GM23338 (cell line): ENCODE results near the gene TSPAN32. TPM values are rescaled to one million over a fixed set of nuclear protein-coding genes. Genes with fewer than 3 reads are reported as not detected.

Source experiments
- ATAC-seq: fragments of 200-7000 bp; cut with Tn5 transposase; 3 replicates; pipeline ENCODE4 v1.9.1; 2020
- DNase-seq: peaks from one replicate; pipeline ENCODE4 v3.0.0-alpha.2; 2015; ENCODE audit warnings: low spot score
- H2AFZ ChIP-seq: fragments of 200-600 bp; sonication (generic); 2 replicates; pipeline ENCODE4 v1.8.0; 2016; ENCODE audit warnings: antibody characterized with exemption, mild to moderate bottlenecking, moderate library complexity
- H3F3A ChIP-seq: fragments of 200-600 bp; sonication (generic); replicated peaks from 2 replicates; pipeline ENCODE4 v1.8.0; 2017; ENCODE audit warnings: antibody characterized with exemption, mixed run types, low read depth
- H3K27ac ChIP-seq: fragments of 200-600 bp; sonication (generic); 2 replicates; pipeline ENCODE4 v1.6.1; 2016; ENCODE audit warnings: low read depth
- H3K27me3 ChIP-seq: fragments of 200-600 bp; sonication (generic); 2 replicates; pipeline ENCODE4 v1.8.0; 2016; ENCODE audit warnings: mild to moderate bottlenecking, mixed run types, moderate library complexity; ENCODE audit not compliant: insufficient read depth
- H3K36me3 ChIP-seq: fragments of 200-600 bp; sonication (generic); 2 replicates; pipeline ENCODE4 v1.8.0; 2016; ENCODE audit warnings: mild to moderate bottlenecking; ENCODE audit not compliant: insufficient read depth
- H3K4me1 ChIP-seq: fragments of 200-600 bp; sonication (generic); 2 replicates; pipeline ENCODE4 v1.8.0; 2016; ENCODE audit warnings: mild to moderate bottlenecking, moderate library complexity; ENCODE audit not compliant: insufficient read depth
- H3K4me2 ChIP-seq: fragments of 200-600 bp; sonication (generic); 2 replicates; pipeline ENCODE4 v1.7.1; 2017; ENCODE audit warnings: mixed run types
- H3K4me3 ChIP-seq: fragments of 200-600 bp; sonication (generic); 2 replicates; pipeline ENCODE4 v1.6.1; 2016; ENCODE audit warnings: mixed run types
- H3K79me2 ChIP-seq: fragments of 200-600 bp; sonication (generic); replicated peaks from 2 replicates; pipeline ENCODE4 v1.8.0; 2017; ENCODE audit warnings: mild to moderate bottlenecking; ENCODE audit not compliant: insufficient read depth
- H3K9me2 ChIP-seq: fragments of 200-600 bp; sonication (generic); 2 replicates; pipeline ENCODE4 v1.8.0; 2017; ENCODE audit not compliant: insufficient read depth
- H4K20me1 ChIP-seq: fragments of 200-600 bp; sonication (generic); replicated peaks from 2 replicates; pipeline ENCODE4 v1.8.0; 2017; ENCODE audit warnings: mild to moderate bottlenecking; ENCODE audit not compliant: insufficient read depth
- H3K27ac Mint-ChIP-seq: 2 replicates; pipeline ENCODE4 v1.8.0; 2020; ENCODE audit warnings: inconsistent platforms, mild to moderate bottlenecking, moderate library complexity, mixed read lengths
- H3K27me3 Mint-ChIP-seq: 3 replicates; pipeline ENCODE4 v1.8.0; 2022; ENCODE audit warnings: low read depth, mild to moderate bottlenecking, moderate library complexity, mixed read lengths, inconsistent platforms; ENCODE audit not compliant: insufficient read depth, poor library complexity
- H3K36me3 Mint-ChIP-seq: 3 replicates; pipeline ENCODE4 v1.8.0; 2021; ENCODE audit warnings: low read depth, mild to moderate bottlenecking, inconsistent platforms, moderate library complexity, mixed read lengths
- H3K4me1 Mint-ChIP-seq: 3 replicates; pipeline ENCODE4 v1.8.0; 2020; ENCODE audit warnings: mild to moderate bottlenecking, inconsistent platforms, mixed read lengths
- H3K4me3 Mint-ChIP-seq: 3 replicates; pipeline ENCODE4 v1.8.0; 2021; ENCODE audit warnings: moderate library complexity, mild to moderate bottlenecking, inconsistent platforms, mixed read lengths
- H3K9me3 Mint-ChIP-seq: 3 replicates; pipeline ENCODE4 v1.8.0; 2020; ENCODE audit warnings: moderate library complexity, mild to moderate bottlenecking, inconsistent platforms, mixed read lengths
- CREB1 ChIP-seq: fragments of 250-450 bp; sonication (Bioruptor Pico); IDR thresholded peaks from 2 replicates; pipeline ENCODE4 v1.5.0; 2020; ENCODE audit warnings: low read depth, mild to moderate bottlenecking, moderate library complexity
- EZH2 ChIP-seq: fragments of 200-600 bp; sonication (generic); IDR thresholded peaks from one replicate; pipeline ENCODE4 v1.8.0; 2017; ENCODE audit warnings: antibody characterized with exemption, mild to moderate bottlenecking, low read depth; ENCODE audit not compliant: unreplicated experiment
- EZH2phosphoT487 ChIP-seq: fragments of 200-600 bp; sonication (generic); IDR thresholded peaks from one replicate; pipeline ENCODE4 v1.8.1; 2018; ENCODE audit warnings: antibody characterized with exemption; ENCODE audit not compliant: unreplicated experiment
- JUNB ChIP-seq: IDR thresholded peaks from one replicate; pipeline ENCODE4 v1.6.1; 2016; ENCODE audit warnings: antibody characterized with exemption; ENCODE audit not compliant: unreplicated experiment
- NANOG ChIP-seq: IDR thresholded peaks from 2 replicates; pipeline ENCODE4 v1.6.1; 2016; ENCODE audit warnings: antibody characterized with exemption, borderline replicate concordance
- POLR2AphosphoS5 ChIP-seq: IDR thresholded peaks from 2 replicates; pipeline ENCODE4 v1.6.1; 2016; ENCODE audit warnings: antibody characterized with exemption, low read depth
- STAT1 ChIP-seq: IDR thresholded peaks from one replicate; pipeline ENCODE4 v1.6.1; 2016; ENCODE audit warnings: antibody characterized with exemption; ENCODE audit not compliant: unreplicated experiment
- ZNF114 ChIP-seq: fragments of 250-450 bp; sonication (Bioruptor Pico); IDR thresholded peaks from 2 replicates; pipeline ENCODE4 v1.5.0; 2020; ENCODE audit warnings: mild to moderate bottlenecking, moderate library complexity
- ZNF331 ChIP-seq: fragments of 250-450 bp; sonication (Bioruptor Pico); IDR thresholded peaks from 2 replicates; pipeline ENCODE4 v1.5.0; 2020; ENCODE audit warnings: low read depth, mild to moderate bottlenecking, moderate library complexity
- polyA plus RNA-seq: library from polyadenylated mRNA; unstranded; fragments of >200 nt; fragmentation: Nextera tagmentation; extraction: Ambion mirVana; gene quantifications from 2 replicates; pipeline ENCODE4 v1.2.1, GENCODE V29; 2016
- total RNA-seq: library from RNA; depleted of rRNA; stranded (reverse); fragments of >200 nt; shearing (Covaris generic); gene quantifications from 2 replicates; pipeline ENCODE4 v1.2.3, GENCODE V29; 2014
- TF ChIP-seq, protein P1 (sequence below): fragments of 250-450 bp; sonication (Bioruptor Pico); IDR thresholded peaks from 2 replicates; pipeline ENCODE4 v1.5.0; 2020; ENCODE audit warnings: mild to moderate bottlenecking, moderate library complexity
- TF ChIP-seq, protein P2 (sequence below): IDR thresholded peaks from 2 replicates; pipeline ENCODE4 v1.6.1; 2016; ENCODE audit warnings: antibody characterized with exemption
- TF ChIP-seq, protein P3 (sequence below), 2 experiments: fragments of 200-600 bp in 1 of 2; sonication (generic) in 1 of 2; conservative IDR thresholded peaks; 2 replicates each; pipeline versions ENCODE4 v1.5.1 to v1.6.1; 2016 to 2017; ENCODE audit warnings: antibody characterized with exemption in 2 of 2, low read depth in 2 of 2, mild to moderate bottlenecking in 2 of 2, moderate library complexity in 1 of 2

Gene TSPAN32
- total and polyA plus RNA-seq, 2 experiments from 2014 or later, result not detected

DNA sequence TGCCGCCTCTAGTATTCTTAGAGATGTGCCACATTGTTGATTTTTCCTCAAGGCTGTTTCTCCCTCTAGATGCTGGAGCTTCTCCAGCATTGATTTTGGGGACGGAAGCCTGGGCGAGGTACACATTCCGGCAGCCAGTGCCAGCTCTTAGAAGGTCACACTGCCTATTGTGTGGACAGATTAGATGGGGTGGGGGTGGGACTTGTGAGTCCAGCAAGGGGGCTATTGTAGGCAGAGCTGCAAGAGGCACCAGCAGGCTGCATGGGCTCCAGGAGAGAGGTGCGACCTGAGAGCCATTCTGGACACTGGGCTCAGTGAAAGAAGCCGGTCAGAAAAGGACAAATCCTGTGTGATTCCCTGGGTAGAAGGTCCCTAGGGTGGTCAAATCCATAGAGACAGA, 12.5 kb upstream of the TSPAN32 start:
- TF ChIP-seq EZH2phosphoT487 (no peak), EZH2 (no peak), JUNB (no peak), NANOG (no peak), POLR2AphosphoS5 (no peak), ZNF114 (CRISPR knock-in tag) (no peak)
- H3K27me3 ChIP-seq, result no peaks in the 10 kb centered on the region
- H3K79me2 ChIP-seq, result no peaks in the 10 kb centered on the region
- Mint-ChIP-seq H3K9me3 (no peaks in the 10 kb centered on the region), H3K4me1 (peaks cover 9% of the 10 kb centered on the region), H3K27me3 (peaks cover 27% of the 10 kb centered on the region), H3K36me3 (no peaks in the 10 kb centered on the region), H3K27ac (no peak overlapping the region), H3K4me3 (no peak overlapping the region)
- no peak overlapping the region for H3K27ac ChIP-seq
- no peak overlapping the region for H2AFZ ChIP-seq
- no peaks in the 10 kb centered on the region for H3K36me3 ChIP-seq
- H3K4me2 ChIP-seq, result no peak overlapping the region
- no peaks in the 10 kb centered on the region for H4K20me1 ChIP-seq
- H3K9me2 ChIP-seq, result no peaks in the 10 kb centered on the region
- no peak overlapping the region for H3K4me3 ChIP-seq
- ATAC-seq (no peak), DNase-seq (no peak)
- no peaks in the 10 kb centered on the region for H3K4me1 ChIP-seq
- no peaks in the 10 kb centered on the region for H3F3A ChIP-seq

DNA sequence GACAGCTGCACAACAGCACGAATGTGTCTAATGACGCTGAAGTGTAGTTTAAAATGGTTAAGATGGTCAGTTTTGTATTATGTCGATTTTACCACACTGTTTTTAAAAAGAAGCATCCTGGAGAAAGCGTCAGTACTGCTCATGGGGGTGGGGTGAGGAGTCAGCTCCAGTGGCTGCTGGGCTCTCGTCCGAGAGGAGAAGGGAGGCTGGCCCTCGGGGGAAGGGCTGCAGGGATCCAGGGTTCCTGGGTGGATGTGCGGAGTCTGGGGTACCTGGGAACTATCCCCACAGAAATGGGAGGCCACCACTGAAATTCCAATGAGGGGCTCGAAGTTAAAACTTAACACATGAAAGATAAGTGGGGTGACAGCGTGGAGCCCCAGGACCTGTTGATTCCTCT, 12.0 kb upstream of the TSPAN32 start:
- Histone ChIP-seq H3K36me3 (no peaks in the 10 kb centered on the region), H3F3A (no peaks in the 10 kb centered on the region), H3K27me3 (no peaks in the 10 kb centered on the region), H3K4me2 (no peak overlapping the region), H3K27ac (no peak overlapping the region), H3K4me3 (no peak overlapping the region), H3K4me1 (no peaks in the 10 kb centered on the region), H3K79me2 (no peaks in the 10 kb centered on the region), H2AFZ (0 out of 2 replicates have a peak overlapping the region, but pooled peaks have one; percentile 28), H3K9me2 (no peaks in the 10 kb centered on the region), H4K20me1 (no peaks in the 10 kb centered on the region)
- ATAC-seq, result no peak; the same call in 1 of the 3 replicates
- Mint-ChIP-seq H3K27me3 (peaks cover 27% of the 10 kb centered on the region), H3K36me3 (no peaks in the 10 kb centered on the region), H3K4me1 (peaks cover 9% of the 10 kb centered on the region), H3K9me3 (no peaks in the 10 kb centered on the region), H3K4me3 (no peak overlapping the region), H3K27ac (no peak overlapping the region)
- DNase-seq, result no peak
- TF ChIP-seq ZNF114 (CRISPR knock-in tag) (no peak), STAT1 (no peak), CREB1 (no peak), JUNB (no peak), POLR2AphosphoS5 (no peak), ZNF331 (CRISPR knock-in tag) (no peak), NANOG (no peak), EZH2 (no peak), EZH2phosphoT487 (no peak)
- TF ChIP-seq, protein P1, sequence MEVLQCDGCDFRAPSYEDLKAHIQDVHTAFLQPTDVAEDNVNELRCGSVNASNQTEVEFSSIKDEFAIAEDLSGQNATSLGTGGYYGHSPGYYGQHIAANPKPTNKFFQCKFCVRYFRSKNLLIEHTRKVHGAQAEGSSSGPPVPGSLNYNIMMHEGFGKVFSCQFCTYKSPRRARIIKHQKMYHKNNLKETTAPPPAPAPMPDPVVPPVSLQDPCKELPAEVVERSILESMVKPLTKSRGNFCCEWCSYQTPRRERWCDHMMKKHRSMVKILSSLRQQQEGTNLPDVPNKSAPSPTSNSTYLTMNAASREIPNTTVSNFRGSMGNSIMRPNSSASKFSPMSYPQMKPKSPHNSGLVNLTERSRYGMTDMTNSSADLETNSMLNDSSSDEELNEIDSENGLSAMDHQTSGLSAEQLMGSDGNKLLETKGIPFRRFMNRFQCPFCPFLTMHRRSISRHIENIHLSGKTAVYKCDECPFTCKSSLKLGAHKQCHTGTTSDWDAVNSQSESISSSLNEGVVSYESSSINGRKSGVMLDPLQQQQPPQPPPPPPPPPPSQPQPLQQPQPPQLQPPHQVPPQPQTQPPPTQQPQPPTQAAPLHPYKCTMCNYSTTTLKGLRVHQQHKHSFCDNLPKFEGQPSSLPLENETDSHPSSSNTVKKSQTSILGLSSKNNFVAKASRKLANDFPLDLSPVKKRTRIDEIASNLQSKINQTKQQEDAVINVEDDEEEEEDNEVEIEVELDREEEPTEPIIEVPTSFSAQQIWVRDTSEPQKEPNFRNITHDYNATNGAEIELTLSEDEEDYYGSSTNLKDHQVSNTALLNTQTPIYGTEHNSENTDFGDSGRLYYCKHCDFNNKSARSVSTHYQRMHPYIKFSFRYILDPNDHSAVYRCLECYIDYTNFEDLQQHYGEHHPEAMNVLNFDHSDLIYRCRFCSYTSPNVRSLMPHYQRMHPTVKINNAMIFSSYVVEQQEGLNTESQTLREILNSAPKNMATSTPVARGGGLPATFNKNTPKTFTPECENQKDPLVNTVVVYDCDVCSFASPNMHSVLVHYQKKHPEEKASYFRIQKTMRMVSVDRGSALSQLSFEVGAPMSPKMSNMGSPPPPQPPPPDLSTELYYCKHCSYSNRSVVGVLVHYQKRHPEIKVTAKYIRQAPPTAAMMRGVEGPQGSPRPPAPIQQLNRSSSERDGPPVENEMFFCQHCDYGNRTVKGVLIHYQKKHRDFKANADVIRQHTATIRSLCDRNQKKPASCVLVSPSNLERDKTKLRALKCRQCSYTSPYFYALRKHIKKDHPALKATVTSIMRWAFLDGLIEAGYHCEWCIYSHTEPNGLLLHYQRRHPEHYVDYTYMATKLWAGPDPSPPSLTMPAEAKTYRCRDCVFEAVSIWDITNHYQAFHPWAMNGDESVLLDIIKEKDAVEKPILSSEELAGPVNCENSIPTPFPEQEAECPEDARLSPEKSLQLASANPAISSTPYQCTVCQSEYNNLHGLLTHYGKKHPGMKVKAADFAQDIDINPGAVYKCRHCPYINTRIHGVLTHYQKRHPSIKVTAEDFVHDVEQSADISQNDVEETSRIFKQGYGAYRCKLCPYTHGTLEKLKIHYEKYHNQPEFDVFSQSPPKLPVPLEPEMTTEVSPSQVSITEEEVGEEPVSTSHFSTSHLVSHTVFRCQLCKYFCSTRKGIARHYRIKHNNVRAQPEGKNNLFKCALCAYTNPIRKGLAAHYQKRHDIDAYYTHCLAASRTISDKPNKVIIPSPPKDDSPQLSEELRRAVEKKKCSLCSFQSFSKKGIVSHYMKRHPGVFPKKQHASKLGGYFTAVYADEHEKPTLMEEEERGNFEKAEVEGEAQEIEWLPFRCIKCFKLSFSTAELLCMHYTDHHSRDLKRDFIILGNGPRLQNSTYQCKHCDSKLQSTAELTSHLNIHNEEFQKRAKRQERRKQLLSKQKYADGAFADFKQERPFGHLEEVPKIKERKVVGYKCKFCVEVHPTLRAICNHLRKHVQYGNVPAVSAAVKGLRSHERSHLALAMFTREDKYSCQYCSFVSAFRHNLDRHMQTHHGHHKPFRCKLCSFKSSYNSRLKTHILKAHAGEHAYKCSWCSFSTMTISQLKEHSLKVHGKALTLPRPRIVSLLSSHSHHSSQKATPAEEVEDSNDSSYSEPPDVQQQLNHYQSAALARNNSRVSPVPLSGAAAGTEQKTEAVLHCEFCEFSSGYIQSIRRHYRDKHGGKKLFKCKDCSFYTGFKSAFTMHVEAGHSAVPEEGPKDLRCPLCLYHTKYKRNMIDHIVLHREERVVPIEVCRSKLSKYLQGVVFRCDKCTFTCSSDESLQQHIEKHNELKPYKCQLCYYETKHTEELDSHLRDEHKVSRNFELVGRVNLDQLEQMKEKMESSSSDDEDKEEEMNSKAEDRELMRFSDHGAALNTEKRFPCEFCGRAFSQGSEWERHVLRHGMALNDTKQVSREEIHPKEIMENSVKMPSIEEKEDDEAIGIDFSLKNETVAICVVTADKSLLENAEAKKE, result no peak
- TF ChIP-seq, protein P2, sequence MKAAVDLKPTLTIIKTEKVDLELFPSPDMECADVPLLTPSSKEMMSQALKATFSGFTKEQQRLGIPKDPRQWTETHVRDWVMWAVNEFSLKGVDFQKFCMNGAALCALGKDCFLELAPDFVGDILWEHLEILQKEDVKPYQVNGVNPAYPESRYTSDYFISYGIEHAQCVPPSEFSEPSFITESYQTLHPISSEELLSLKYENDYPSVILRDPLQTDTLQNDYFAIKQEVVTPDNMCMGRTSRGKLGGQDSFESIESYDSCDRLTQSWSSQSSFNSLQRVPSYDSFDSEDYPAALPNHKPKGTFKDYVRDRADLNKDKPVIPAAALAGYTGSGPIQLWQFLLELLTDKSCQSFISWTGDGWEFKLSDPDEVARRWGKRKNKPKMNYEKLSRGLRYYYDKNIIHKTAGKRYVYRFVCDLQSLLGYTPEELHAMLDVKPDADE, result no peak
- TF ChIP-seq, protein P3, sequence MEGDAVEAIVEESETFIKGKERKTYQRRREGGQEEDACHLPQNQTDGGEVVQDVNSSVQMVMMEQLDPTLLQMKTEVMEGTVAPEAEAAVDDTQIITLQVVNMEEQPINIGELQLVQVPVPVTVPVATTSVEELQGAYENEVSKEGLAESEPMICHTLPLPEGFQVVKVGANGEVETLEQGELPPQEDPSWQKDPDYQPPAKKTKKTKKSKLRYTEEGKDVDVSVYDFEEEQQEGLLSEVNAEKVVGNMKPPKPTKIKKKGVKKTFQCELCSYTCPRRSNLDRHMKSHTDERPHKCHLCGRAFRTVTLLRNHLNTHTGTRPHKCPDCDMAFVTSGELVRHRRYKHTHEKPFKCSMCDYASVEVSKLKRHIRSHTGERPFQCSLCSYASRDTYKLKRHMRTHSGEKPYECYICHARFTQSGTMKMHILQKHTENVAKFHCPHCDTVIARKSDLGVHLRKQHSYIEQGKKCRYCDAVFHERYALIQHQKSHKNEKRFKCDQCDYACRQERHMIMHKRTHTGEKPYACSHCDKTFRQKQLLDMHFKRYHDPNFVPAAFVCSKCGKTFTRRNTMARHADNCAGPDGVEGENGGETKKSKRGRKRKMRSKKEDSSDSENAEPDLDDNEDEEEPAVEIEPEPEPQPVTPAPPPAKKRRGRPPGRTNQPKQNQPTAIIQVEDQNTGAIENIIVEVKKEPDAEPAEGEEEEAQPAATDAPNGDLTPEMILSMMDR (conservative IDR thresholded peaks at IDR 0.05; ENCODE audit: low read depth in 2 of 2), result no peak
